ENCODE data around the gene NACA. TPM values are rescaled to one million over a fixed set of nuclear protein-coding genes. Genes with fewer than 3 reads are reported as not detected.
A peak's percentile ranks its signal among the peaks of the same experiment; 100 is the strongest.

The NACA gene
- total and polyA plus RNA-seq, 2 of the 13 experiments (the other 11 are each of a cell fraction or from before 2014, with no cell fraction given): 799 to 1,700 TPM

- TF ChIP-seq, protein P1, sequence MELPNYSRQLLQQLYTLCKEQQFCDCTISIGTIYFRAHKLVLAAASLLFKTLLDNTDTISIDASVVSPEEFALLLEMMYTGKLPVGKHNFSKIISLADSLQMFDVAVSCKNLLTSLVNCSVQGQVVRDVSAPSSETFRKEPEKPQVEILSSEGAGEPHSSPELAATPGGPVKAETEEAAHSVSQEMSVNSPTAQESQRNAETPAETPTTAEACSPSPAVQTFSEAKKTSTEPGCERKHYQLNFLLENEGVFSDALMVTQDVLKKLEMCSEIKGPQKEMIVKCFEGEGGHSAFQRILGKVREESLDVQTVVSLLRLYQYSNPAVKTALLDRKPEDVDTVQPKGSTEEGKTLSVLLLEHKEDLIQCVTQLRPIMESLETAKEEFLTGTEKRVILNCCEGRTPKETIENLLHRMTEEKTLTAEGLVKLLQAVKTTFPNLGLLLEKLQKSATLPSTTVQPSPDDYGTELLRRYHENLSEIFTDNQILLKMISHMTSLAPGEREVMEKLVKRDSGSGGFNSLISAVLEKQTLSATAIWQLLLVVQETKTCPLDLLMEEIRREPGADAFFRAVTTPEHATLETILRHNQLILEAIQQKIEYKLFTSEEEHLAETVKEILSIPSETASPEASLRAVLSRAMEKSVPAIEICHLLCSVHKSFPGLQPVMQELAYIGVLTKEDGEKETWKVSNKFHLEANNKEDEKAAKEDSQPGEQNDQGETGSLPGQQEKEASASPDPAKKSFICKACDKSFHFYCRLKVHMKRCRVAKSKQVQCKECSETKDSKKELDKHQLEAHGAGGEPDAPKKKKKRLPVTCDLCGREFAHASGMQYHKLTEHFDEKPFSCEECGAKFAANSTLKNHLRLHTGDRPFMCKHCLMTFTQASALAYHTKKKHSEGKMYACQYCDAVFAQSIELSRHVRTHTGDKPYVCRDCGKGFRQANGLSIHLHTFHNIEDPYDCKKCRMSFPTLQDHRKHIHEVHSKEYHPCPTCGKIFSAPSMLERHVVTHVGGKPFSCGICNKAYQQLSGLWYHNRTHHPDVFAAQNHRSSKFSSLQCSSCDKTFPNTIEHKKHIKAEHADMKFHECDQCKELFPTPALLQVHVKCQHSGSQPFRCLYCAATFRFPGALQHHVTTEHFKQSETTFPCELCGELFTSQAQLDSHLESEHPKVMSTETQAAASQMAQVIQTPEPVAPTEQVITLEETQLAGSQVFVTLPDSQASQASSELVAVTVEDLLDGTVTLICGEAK (IDR thresholded peaks at IDR 0.05): no peak
- TF ChIP-seq, protein P1 (CRISPR knock-in tag; IDR thresholded peaks at IDR 0.05): no peak; the same call in 1 of the 2 replicates
- TF ChIP-seq ZSCAN31 (CRISPR knock-in tag; IDR thresholded peaks at IDR 0.05; ENCODE audit: low read depth) (no peak; the same call in 1 of the 2 replicates), TCF12 (IDR thresholded peaks at IDR 0.05) (no peak), TCF12 (CRISPR knock-in tag; IDR thresholded peaks at IDR 0.05) (no peak), ZNF337 (CRISPR knock-in tag; IDR thresholded peaks at IDR 0.05; ENCODE audit: borderline replicate concordance, low read depth) (no peak), ISL2 (CRISPR knock-in tag; IDR thresholded peaks at IDR 0.05) (0 out of 2 replicates have a peak, but pooled peaks have one; percentile 46), GATAD1 (CRISPR knock-in tag; IDR thresholded peaks at IDR 0.05) (peak; percentile 76), ASH2L (IDR thresholded peaks at IDR 0.05; ENCODE audit: insufficient read length, low read depth, low read length) (peak; percentile 87), RAD21 (CRISPR knock-in tag; IDR thresholded peaks at IDR 0.05) (peak; percentile 21; the same call in 1 of the 2 replicates)
- TF ChIP-seq, protein P2, sequence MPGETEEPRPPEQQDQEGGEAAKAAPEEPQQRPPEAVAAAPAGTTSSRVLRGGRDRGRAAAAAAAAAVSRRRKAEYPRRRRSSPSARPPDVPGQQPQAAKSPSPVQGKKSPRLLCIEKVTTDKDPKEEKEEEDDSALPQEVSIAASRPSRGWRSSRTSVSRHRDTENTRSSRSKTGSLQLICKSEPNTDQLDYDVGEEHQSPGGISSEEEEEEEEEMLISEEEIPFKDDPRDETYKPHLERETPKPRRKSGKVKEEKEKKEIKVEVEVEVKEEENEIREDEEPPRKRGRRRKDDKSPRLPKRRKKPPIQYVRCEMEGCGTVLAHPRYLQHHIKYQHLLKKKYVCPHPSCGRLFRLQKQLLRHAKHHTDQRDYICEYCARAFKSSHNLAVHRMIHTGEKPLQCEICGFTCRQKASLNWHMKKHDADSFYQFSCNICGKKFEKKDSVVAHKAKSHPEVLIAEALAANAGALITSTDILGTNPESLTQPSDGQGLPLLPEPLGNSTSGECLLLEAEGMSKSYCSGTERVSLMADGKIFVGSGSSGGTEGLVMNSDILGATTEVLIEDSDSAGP (CRISPR knock-in tag; IDR thresholded peaks at IDR 0.05; ENCODE audit: borderline replicate concordance): peak; percentile 73; the same call in 1 of the 2 replicates
- TF ChIP-seq, protein P3, sequence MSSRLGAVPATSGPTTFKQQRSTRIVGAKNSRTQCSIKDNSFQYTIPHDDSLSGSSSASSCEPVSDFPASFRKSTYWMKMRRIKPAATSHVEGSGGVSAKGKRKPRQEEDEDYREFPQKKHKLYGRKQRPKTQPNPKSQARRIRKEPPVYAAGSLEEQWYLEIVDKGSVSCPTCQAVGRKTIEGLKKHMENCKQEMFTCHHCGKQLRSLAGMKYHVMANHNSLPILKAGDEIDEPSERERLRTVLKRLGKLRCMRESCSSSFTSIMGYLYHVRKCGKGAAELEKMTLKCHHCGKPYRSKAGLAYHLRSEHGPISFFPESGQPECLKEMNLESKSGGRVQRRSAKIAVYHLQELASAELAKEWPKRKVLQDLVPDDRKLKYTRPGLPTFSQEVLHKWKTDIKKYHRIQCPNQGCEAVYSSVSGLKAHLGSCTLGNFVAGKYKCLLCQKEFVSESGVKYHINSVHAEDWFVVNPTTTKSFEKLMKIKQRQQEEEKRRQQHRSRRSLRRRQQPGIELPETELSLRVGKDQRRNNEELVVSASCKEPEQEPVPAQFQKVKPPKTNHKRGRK (CRISPR knock-in tag; IDR thresholded peaks at IDR 0.05): no peak
- TF ChIP-seq, protein P4, sequence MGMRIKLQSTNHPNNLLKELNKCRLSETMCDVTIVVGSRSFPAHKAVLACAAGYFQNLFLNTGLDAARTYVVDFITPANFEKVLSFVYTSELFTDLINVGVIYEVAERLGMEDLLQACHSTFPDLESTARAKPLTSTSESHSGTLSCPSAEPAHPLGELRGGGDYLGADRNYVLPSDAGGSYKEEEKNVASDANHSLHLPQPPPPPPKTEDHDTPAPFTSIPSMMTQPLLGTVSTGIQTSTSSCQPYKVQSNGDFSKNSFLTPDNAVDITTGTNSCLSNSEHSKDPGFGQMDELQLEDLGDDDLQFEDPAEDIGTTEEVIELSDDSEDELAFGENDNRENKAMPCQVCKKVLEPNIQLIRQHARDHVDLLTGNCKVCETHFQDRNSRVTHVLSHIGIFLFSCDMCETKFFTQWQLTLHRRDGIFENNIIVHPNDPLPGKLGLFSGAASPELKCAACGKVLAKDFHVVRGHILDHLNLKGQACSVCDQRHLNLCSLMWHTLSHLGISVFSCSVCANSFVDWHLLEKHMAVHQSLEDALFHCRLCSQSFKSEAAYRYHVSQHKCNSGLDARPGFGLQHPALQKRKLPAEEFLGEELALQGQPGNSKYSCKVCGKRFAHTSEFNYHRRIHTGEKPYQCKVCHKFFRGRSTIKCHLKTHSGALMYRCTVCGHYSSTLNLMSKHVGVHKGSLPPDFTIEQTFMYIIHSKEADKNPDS (CRISPR knock-in tag; IDR thresholded peaks at IDR 0.05): no peak
These were observed 26.9 kb upstream of the NACA start, which contains the start of gene PRIM1 (continued) for GRCh38 chr12:56751712-56752598.
